GM12891 (cell line): Measurements from ENCODE around the gene TEDC1.

ENCODE experiments used
- POLR2A ChIP-seq: IDR thresholded peaks from 2 replicates; pipeline ENCODE4 v1.6.1; 2011; ENCODE audit warnings: low read depth, low read length, control low read depth
- POLR2AphosphoS5 ChIP-seq: IDR thresholded peaks from 2 replicates; pipeline ENCODE4 v1.6.1; 2011; ENCODE audit warnings: low read depth, low read length, control low read depth
- TAF1 ChIP-seq: IDR thresholded peaks from 2 replicates; pipeline ENCODE4 v1.6.1; 2011; ENCODE audit warnings: low read depth, low read length, control low read depth

GRCh38 chr14:105455766-105456660 is 35.0 kb upstream of the TEDC1 start:
- no peak for TF ChIP-seq POLR2A
- no peak for TF ChIP-seq POLR2AphosphoS5
- no peak for TF ChIP-seq TAF1
